Liver (tissue), 3 donors: ENCODE measurements around the gene NAXD.

ENCODE experiments used
- CTCF ChIP-seq: fragments of 150-350 bp; IDR thresholded peaks from 2 replicates; pipeline ENCODE4 v1.5.1; 2017; ENCODE audit warnings: improper control_type of control experiment, low read depth, low read length; ENCODE audit not compliant: missing input control
- NR2F2 ChIP-seq: IDR thresholded peaks from 2 replicates; pipeline ENCODE4 v1.6.1; 2016; ENCODE audit warnings: antibody characterized with exemption
- SP1 ChIP-seq: IDR thresholded peaks from 2 replicates; pipeline ENCODE4 v1.6.1; 2018; ENCODE audit warnings: antibody characterized with exemption, mild to moderate bottlenecking
- YY1 ChIP-seq: IDR thresholded peaks from 2 replicates; pipeline ENCODE4 v1.6.1; 2016; ENCODE audit warnings: antibody characterized with exemption, mild to moderate bottlenecking
- TF ChIP-seq, protein P1 (sequence below): IDR thresholded peaks from 2 replicates; pipeline ENCODE4 v1.6.1; 2016; ENCODE audit warnings: antibody characterized with exemption
- donor health status: healthy.
- donor health status: healthy.

- TF ChIP-seq CTCF (no peak), NR2F2 (no peak), YY1 (no peak), SP1 (no peak)
- TF ChIP-seq, protein P1, sequence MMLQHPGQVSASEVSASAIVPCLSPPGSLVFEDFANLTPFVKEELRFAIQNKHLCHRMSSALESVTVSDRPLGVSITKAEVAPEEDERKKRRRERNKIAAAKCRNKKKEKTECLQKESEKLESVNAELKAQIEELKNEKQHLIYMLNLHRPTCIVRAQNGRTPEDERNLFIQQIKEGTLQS: no peak
Observed at GRCh38 chr13:110648848-110649421, 33.6 kb downstream of the NAXD start.
